Effector memory CD8-positive, alpha-beta T cell (primary cell): ENCODE data around the gene CRYL1.
A peak's percentile ranks its signal among the peaks of the same experiment; 100 is the strongest.

Experiments
- ATAC-seq: fragments of 150-1000 bp; cut with Tn5 transposase; replicated peaks from 2 replicates; pipeline ENCODE4 v1.10.0; 2021; ENCODE audit warnings: mild to moderate bottlenecking, moderate library complexity
- DNase-seq, 3 experiments: peaks; one replicate each; pipeline ENCODE4 v3.0.0; 2021
- H3K27ac Mint-ChIP-seq, 2 donors: one replicate each; pipeline ENCODE4 v1.8.0; 2022; ENCODE audit warnings: mild to moderate bottlenecking in 2 of 2, mixed read lengths in 2 of 2, moderate library complexity in 2 of 2
- H3K27me3 Mint-ChIP-seq, 2 donors: one replicate each; pipeline ENCODE4 v1.8.0; 2022; ENCODE audit warnings: mixed read lengths in 2 of 2
- H3K36me3 Mint-ChIP-seq: one replicate; pipeline ENCODE4 v1.8.0; 2022; ENCODE audit warnings: mild to moderate bottlenecking, moderate library complexity, mixed read lengths; ENCODE audit not compliant: insufficient read depth
- H3K4me1 Mint-ChIP-seq, 2 donors: one replicate each; pipeline ENCODE4 v1.8.0; 2022; ENCODE audit warnings: low read depth in 2 of 2, mixed read lengths in 2 of 2
- H3K4me3 Mint-ChIP-seq, 2 donors: one replicate each; pipeline ENCODE4 v1.8.0; 2022; ENCODE audit warnings: mild to moderate bottlenecking in 2 of 2, mixed read lengths in 2 of 2, moderate library complexity in 2 of 2
- H3K9me3 Mint-ChIP-seq, 2 donors: one replicate each; pipeline ENCODE4 v1.8.0; 2022; ENCODE audit warnings: mixed read lengths in 2 of 2

The CRYL1 gene

GRCh38 chr13:20412691-20413355 is 112.8 kb downstream of the CRYL1 start:
- peaks cover 19% of the 10 kb centered on the region in 2 donors for H3K4me1 Mint-ChIP-seq
- no peaks in the 10 kb centered on the region for H3K27me3 Mint-ChIP-seq
- H3K4me3 Mint-ChIP-seq = peak overlapping the region in 1 of 2 donors; percentile 33
- DNase-seq (no peak), ATAC-seq (peak; percentile 60)
- H3K9me3 Mint-ChIP-seq = peaks cover 0 to 2% of the 10 kb centered on the region in 2 donors
- peak overlapping the region; percentile 87 to 89 for H3K27ac Mint-ChIP-seq
- no peaks in the 10 kb centered on the region for H3K36me3 Mint-ChIP-seq

GRCh38 chr13:20411638-20412342 is 113.9 kb downstream of the CRYL1 start:
- H3K4me1 Mint-ChIP-seq = peaks cover 19% of the 10 kb centered on the region in 2 donors
- H3K27me3 Mint-ChIP-seq = no peaks in the 10 kb centered on the region
- H3K36me3 Mint-ChIP-seq = no peaks in the 10 kb centered on the region
- H3K4me3 Mint-ChIP-seq = peak overlapping the region; percentile 28 to 58
- DNase-seq (peak in 2 of 3 experiments; percentile 5 to 14), ATAC-seq (peak; percentile 92)
- H3K27ac Mint-ChIP-seq = peak overlapping the region; percentile 87 to 89
- H3K9me3 Mint-ChIP-seq = peaks cover 0 to 2% of the 10 kb centered on the region in 2 donors

GRCh38 chr13:20410726-20411125 is 114.9 kb downstream of the CRYL1 start:
- Mint-ChIP-seq H3K4me1 (peaks cover 16 to 19% of the 10 kb centered on the region in 2 donors), H3K9me3 (no peaks in the 10 kb centered on the region), H3K27me3 (no peaks in the 10 kb centered on the region), H3K36me3 (no peaks in the 10 kb centered on the region), H3K27ac (peak overlapping the region in 1 of 2 donors; percentile 87), H3K4me3 (no peak overlapping the region)
- ATAC-seq (no peak), DNase-seq (no peak)

GRCh38 chr13:20408181-20408580 is 117.5 kb downstream of the CRYL1 start:
- Mint-ChIP-seq H3K4me1 (peaks cover 16 to 19% of the 10 kb centered on the region in 2 donors), H3K36me3 (peaks cover 3% of the 10 kb centered on the region), H3K27ac (no peak overlapping the region), H3K4me3 (no peak overlapping the region), H3K27me3 (no peaks in the 10 kb centered on the region), H3K9me3 (no peaks in the 10 kb centered on the region)
- DNase-seq (no peak), ATAC-seq (no peak)

GRCh38 chr13:20407759-20408158 is 117.9 kb downstream of the CRYL1 start:
- no peak overlapping the region for H3K27ac Mint-ChIP-seq
- no peak for DNase-seq
- H3K27me3 Mint-ChIP-seq = no peaks in the 10 kb centered on the region
- H3K4me3 Mint-ChIP-seq = no peak overlapping the region
- peaks cover 15 to 16% of the 10 kb centered on the region in 2 donors for H3K4me1 Mint-ChIP-seq
- peaks cover 3% of the 10 kb centered on the region for H3K36me3 Mint-ChIP-seq
- no peaks in the 10 kb centered on the region for H3K9me3 Mint-ChIP-seq
- ATAC-seq = no peak

- Mint-ChIP-seq H3K4me3 (no peak overlapping the region), H3K27me3 (no peaks in the 10 kb centered on the region), H3K4me1 (peaks cover 0 to 10% of the 10 kb centered on the region in 2 donors), H3K36me3 (peaks cover 3% of the 10 kb centered on the region), H3K27ac (no peak overlapping the region), H3K9me3 (no peaks in the 10 kb centered on the region)
- ATAC-seq = no peak
- DNase-seq = no peak
Observed at GRCh38 chr13:20405691-20406090, 120.0 kb downstream of the CRYL1 start.

GRCh38 chr13:20404488-20405222 is 121.0 kb downstream of the CRYL1 start:
- peaks cover 0 to 10% of the 10 kb centered on the region in 2 donors for H3K4me1 Mint-ChIP-seq
- no peaks in the 10 kb centered on the region for H3K9me3 Mint-ChIP-seq
- H3K36me3 Mint-ChIP-seq = peaks cover 3% of the 10 kb centered on the region
- no peak for DNase-seq
- no peak for ATAC-seq
- H3K27ac Mint-ChIP-seq = no peak overlapping the region
- H3K27me3 Mint-ChIP-seq = no peaks in the 10 kb centered on the region
- no peak overlapping the region for H3K4me3 Mint-ChIP-seq

GRCh38 chr13:20403826-20404225 is 121.8 kb downstream of the CRYL1 start:
- no peak overlapping the region for H3K4me3 Mint-ChIP-seq
- peaks cover 0 to 10% of the 10 kb centered on the region in 2 donors for H3K4me1 Mint-ChIP-seq
- H3K27me3 Mint-ChIP-seq = no peaks in the 10 kb centered on the region
- H3K27ac Mint-ChIP-seq = no peak overlapping the region
- H3K9me3 Mint-ChIP-seq = no peaks in the 10 kb centered on the region
- DNase-seq (no peak), ATAC-seq (no peak)
- H3K36me3 Mint-ChIP-seq = peaks cover 3% of the 10 kb centered on the region

GRCh38 chr13:20402881-20403280 is 122.8 kb downstream of the CRYL1 start:
- Mint-ChIP-seq H3K27me3 (no peaks in the 10 kb centered on the region), H3K4me1 (peaks cover 0 to 10% of the 10 kb centered on the region in 2 donors), H3K4me3 (no peak overlapping the region), H3K27ac (peak overlapping the region in 1 of 2 donors; percentile 53), H3K9me3 (no peaks in the 10 kb centered on the region), H3K36me3 (peaks cover 3% of the 10 kb centered on the region)
- no peak for ATAC-seq
- no peak for DNase-seq

GRCh38 chr13:20401931-20402856 is 123.5 kb downstream of the CRYL1 start:
- Mint-ChIP-seq H3K4me3 (no peak overlapping the region), H3K27ac (peak overlapping the region in 1 of 2 donors; percentile 53), H3K27me3 (no peaks in the 10 kb centered on the region), H3K36me3 (peaks cover 3% of the 10 kb centered on the region), H3K9me3 (no peaks in the 10 kb centered on the region), H3K4me1 (peaks cover 0 to 10% of the 10 kb centered on the region in 2 donors)
- DNase-seq = no peak
- ATAC-seq = no peak

GRCh38 chr13:20401531-20401930 is 124.1 kb downstream of the CRYL1 start:
- Mint-ChIP-seq H3K4me3 (no peak overlapping the region), H3K4me1 (peaks cover 0 to 10% of the 10 kb centered on the region in 2 donors), H3K9me3 (peaks cover 0 to 2% of the 10 kb centered on the region in 2 donors), H3K27ac (no peak overlapping the region), H3K36me3 (peaks cover 3% of the 10 kb centered on the region), H3K27me3 (no peaks in the 10 kb centered on the region)
- DNase-seq (no peak), ATAC-seq (no peak)

- no peak for ATAC-seq
- Mint-ChIP-seq H3K36me3 (peaks cover 3% of the 10 kb centered on the region), H3K27ac (peak overlapping the region in 1 of 2 donors; percentile 2), H3K4me1 (peaks cover 0 to 10% of the 10 kb centered on the region in 2 donors), H3K27me3 (no peaks in the 10 kb centered on the region), H3K4me3 (no peak overlapping the region), H3K9me3 (peaks cover 0 to 3% of the 10 kb centered on the region in 2 donors)
- DNase-seq = no peak
Observed at GRCh38 chr13:20400774-20401173, 124.9 kb downstream of the CRYL1 start.

- Mint-ChIP-seq H3K9me3 (peaks cover 0 to 3% of the 10 kb centered on the region in 2 donors), H3K4me1 (peaks cover 0 to 10% of the 10 kb centered on the region in 2 donors), H3K4me3 (no peak overlapping the region), H3K27ac (peak overlapping the region in 1 of 2 donors; percentile 2), H3K27me3 (no peaks in the 10 kb centered on the region), H3K36me3 (peaks cover 3% of the 10 kb centered on the region)
- DNase-seq (no peak), ATAC-seq (no peak)
Observed at GRCh38 chr13:20399961-20400360, 125.7 kb downstream of the CRYL1 start.
